Transverse colon (tissue), 4 donors: Measurements from ENCODE around the gene RIC1. TPM values are rescaled to one million over a fixed set of nuclear protein-coding genes. Genes with fewer than 3 reads are reported as not detected.

Experiments used
- DNase-seq: peaks from one replicate; pipeline ENCODE4 v3.0.0-alpha.2; 2019
- H3K27ac ChIP-seq, 4 donors: fragments of 200-600 bp; sonication (generic); 2 replicates each; pipeline ENCODE4 v1.5.1; 2016 to 2018; ENCODE audit warnings: inconsistent platforms in 4 of 4
- H3K27me3 ChIP-seq: fragments of 200-600 bp; sonication (generic); 2 replicates; pipeline ENCODE4 v1.5.1; 2017; ENCODE audit warnings: inconsistent platforms
- H3K36me3 ChIP-seq, 4 donors: fragments of 200-600 bp; sonication (generic); 2 replicates each; pipeline ENCODE4 v1.5.1; 2017 to 2019; ENCODE audit warnings: inconsistent platforms in 4 of 4
- H3K4me1 ChIP-seq, 4 donors: fragments of 200-600 bp; sonication (generic); 2 replicates each; pipeline ENCODE4 v1.5.1; 2017 to 2020; ENCODE audit warnings: inconsistent platforms in 4 of 4
- H3K4me3 ChIP-seq, 4 donors: fragments of 200-600 bp; sonication (generic); 1 replicate in 1 of 4; 2 replicates in 3 of 4; pipeline versions ENCODE4 v1.5.1 to v1.6.1; 2017 to 2019; ENCODE audit warnings: inconsistent platforms in 4 of 4
- H3K9me3 ChIP-seq, 2 donors: fragments of 200-600 bp; sonication (generic); 2 replicates each; pipeline ENCODE4 v1.5.1; 2017 to 2019; ENCODE audit warnings: inconsistent platforms in 2 of 2
- EP300 ChIP-seq: sonication (generic); formaldehyde crosslinking; IDR thresholded peaks from one replicate; pipeline ENCODE4 v1.6.1; 2017; ENCODE audit warnings: antibody characterized with exemption, low read depth
- POLR2A ChIP-seq: fragments of 450-650 bp; IDR thresholded peaks from one replicate; pipeline ENCODE4 v1.6.1; 2016; ENCODE audit warnings: antibody characterized with exemption, mild to moderate bottlenecking, moderate library complexity
- POLR2AphosphoS5 ChIP-seq, 3 donors: sonication (generic); formaldehyde crosslinking; IDR thresholded peaks; one replicate each; pipeline ENCODE4 v1.6.1; 2016; ENCODE audit warnings: antibody characterized with exemption in 3 of 3
- WGBS, 2 donors: methylation state at CpG; one replicate each; pipeline ENCODE4 v1.1.5; 2018; ENCODE audit warnings: low coverage in 1 of 2; 5-methylcytosine and 5-hydroxymethylcytosine counted together
- in situ Hi-C, 4 donors: fragments of 200-750 bp; cut with MboI; loops; one replicate each; pipeline versions ENCODE4 v1.15.0 to v1.15.1; 2017; ENCODE audit warnings: low sequenced_read_pairs in 3 of 4, low pct_ligation_motif_present in 1 of 4, low pct_unique_long_range_greater_than_20kb in 1 of 4
- intact Hi-C: fragments of 100-400 bp; cut with DNase I; formaldehyde crosslinking; loops from one replicate; pipeline ENCODE4 v1.15.1; 2023; ENCODE audit warnings: low total_unique reads
- total RNA-seq, 4 donors: library from RNA; depleted of rRNA; stranded (reverse); fragments of >200 nt; gene quantifications; one replicate each; pipeline ENCODE4 v1.1.0, GENCODE V29; 2016
- TF ChIP-seq, protein P1 (sequence below), 5 experiments: fragments of 200-600 bp in 3 of 5; fragments of 450-650 bp in 2 of 5; sonication (generic) in 3 of 5; IDR thresholded peaks; 1 replicate in 2 of 5; 2 replicates in 3 of 5; pipeline ENCODE4 v1.5.1; 2016 to 2017; ENCODE audit warnings: antibody characterized with exemption in 5 of 5, inconsistent platforms in 3 of 5, mild to moderate bottlenecking in 2 of 5, moderate library complexity in 1 of 5

RIC1 gene
- total RNA-seq, 4 donors from 2014 or later = 22.5 to 93.9 (median 42.8) TPM

DNA sequence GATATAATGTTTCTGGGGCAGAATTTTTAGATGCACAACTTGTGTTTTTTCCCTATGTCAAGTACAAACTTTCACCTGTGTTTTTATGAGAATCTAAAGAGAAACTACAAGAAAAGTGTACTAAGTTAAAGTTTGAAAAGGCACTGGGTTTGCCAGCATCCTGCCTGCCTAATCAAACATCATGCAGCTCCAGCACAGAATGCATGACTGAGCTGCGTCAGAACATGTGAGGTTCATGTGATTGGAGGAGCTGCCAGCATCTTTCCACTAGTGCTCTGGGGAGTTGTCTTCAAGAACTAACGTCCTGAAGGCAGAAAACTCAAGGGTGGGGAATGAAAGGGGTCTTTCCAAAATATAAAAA is 46.1 kb upstream of the RIC1 start:
- no peaks in the 10 kb centered on the region for H3K27me3 ChIP-seq
- no peaks in the 10 kb centered on the region for H3K36me3 ChIP-seq
- intact Hi-C loops = no loop called here
- H3K9me3 ChIP-seq = no peaks in the 10 kb centered on the region
- no peaks in the 10 kb centered on the region for H3K4me1 ChIP-seq
- in situ Hi-C loops = loop anchor here in 3 of 4 donors (25.0 kb wide), 3 partner anchors 271 to 821 kb away; partner anchors contain the start of genes INSL6 (in 1 of the 3) and RLN2 (in 1 of the 3)
- TF ChIP-seq POLR2AphosphoS5 (IDR thresholded peaks at IDR 0.05) (no peak), POLR2A (no peak)
- no peak overlapping the region for H3K27ac ChIP-seq
- no peak overlapping the region for H3K4me3 ChIP-seq
- WGBS, 2 donors = 20 to 23% methylated on average over 1 to 2 of the region's 2 CpGs
- no peak for DNase-seq

DNA sequence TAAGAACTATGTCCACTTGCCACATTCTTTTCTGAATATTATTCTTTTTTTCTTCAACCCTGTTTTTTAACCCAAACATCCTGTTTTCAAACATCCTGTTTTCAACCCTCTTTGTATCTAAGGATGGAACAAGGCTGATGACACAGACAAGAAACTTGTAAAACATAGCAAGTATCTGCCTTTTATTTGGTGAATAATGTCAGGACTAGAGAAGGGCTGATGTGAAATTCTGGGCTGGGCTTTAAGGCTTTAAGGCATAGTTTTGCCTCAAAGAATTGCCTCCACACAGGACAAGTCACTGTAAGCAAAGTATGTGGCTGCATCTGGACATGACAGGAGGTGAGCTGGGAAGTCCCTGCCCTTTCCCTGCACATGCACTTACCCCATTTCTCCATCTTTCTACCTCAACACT is 42.5 kb upstream of the RIC1 start:
- Histone ChIP-seq H3K4me3 (no peak overlapping the region), H3K27me3 (no peaks in the 10 kb centered on the region), H3K36me3 (no peaks in the 10 kb centered on the region), H3K27ac (peak overlapping the region in 1 of 4 donors; percentile 12), H3K9me3 (no peaks in the 10 kb centered on the region), H3K4me1 (peaks cover 0 to 3% (median 0%) of the 10 kb centered on the region in 4 donors)
- in situ Hi-C loops = loop anchor here in 3 of 4 donors (25.0 kb wide), 3 partner anchors 274 to 824 kb away; partner anchors contain the start of genes INSL6 (in 1 of the 3) and RLN2 (in 1 of the 3)
- DNase-seq = no peak
- intact Hi-C loops = no loop called here
- TF ChIP-seq EP300 = no peak
- TF ChIP-seq, protein P1, sequence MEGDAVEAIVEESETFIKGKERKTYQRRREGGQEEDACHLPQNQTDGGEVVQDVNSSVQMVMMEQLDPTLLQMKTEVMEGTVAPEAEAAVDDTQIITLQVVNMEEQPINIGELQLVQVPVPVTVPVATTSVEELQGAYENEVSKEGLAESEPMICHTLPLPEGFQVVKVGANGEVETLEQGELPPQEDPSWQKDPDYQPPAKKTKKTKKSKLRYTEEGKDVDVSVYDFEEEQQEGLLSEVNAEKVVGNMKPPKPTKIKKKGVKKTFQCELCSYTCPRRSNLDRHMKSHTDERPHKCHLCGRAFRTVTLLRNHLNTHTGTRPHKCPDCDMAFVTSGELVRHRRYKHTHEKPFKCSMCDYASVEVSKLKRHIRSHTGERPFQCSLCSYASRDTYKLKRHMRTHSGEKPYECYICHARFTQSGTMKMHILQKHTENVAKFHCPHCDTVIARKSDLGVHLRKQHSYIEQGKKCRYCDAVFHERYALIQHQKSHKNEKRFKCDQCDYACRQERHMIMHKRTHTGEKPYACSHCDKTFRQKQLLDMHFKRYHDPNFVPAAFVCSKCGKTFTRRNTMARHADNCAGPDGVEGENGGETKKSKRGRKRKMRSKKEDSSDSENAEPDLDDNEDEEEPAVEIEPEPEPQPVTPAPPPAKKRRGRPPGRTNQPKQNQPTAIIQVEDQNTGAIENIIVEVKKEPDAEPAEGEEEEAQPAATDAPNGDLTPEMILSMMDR (IDR thresholded peaks at IDR 0.05) = no peak
- no peak for TF ChIP-seq POLR2AphosphoS5 (IDR thresholded peaks at IDR 0.05)
- no peak for TF ChIP-seq POLR2A

DNA sequence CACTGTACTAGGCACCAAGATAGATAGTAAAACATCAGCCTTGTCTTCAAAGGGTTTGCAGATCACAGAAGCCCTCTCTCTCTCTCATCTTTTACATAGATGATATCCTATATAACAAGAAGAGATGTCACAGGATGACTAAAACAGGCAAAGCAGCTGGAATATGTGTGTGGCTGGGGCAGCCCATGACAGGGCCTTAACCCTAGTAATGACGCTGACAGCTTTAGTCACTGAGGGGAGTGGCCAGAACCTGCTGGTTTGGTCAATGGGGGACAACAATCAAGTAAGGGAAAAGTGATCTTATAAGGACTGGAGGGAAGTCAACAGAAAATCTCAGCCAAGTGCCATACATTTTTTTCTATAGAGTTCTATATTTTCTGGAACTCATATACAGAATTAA is 41.9 kb upstream of the RIC1 start:
- no peak overlapping the region for H3K27ac ChIP-seq
- DNase-seq = no peak
- no peaks in the 10 kb centered on the region for H3K27me3 ChIP-seq
- no peak for TF ChIP-seq EP300
- no peak for TF ChIP-seq POLR2AphosphoS5 (IDR thresholded peaks at IDR 0.05)
- TF ChIP-seq, protein P1 (IDR thresholded peaks at IDR 0.05) = no peak
- TF ChIP-seq POLR2A = no peak
- intact Hi-C loops = no loop called here
- H3K4me3 ChIP-seq = no peak overlapping the region
- in situ Hi-C loops = loop anchor here in 3 of 4 donors (25.0 kb wide), 3 partner anchors 275 to 825 kb away; partner anchors contain the start of genes INSL6 (in 1 of the 3) and RLN2 (in 1 of the 3)
- no peaks in the 10 kb centered on the region for H3K9me3 ChIP-seq
- H3K36me3 ChIP-seq = no peaks in the 10 kb centered on the region
- WGBS, 2 donors = 92% methylated on average over 1 of the region's 1 CpG; no CpG with 5 or more reads in 1 of the 2 donors
- peaks cover 0 to 3% (median 0%) of the 10 kb centered on the region in 4 donors for H3K4me1 ChIP-seq

DNA sequence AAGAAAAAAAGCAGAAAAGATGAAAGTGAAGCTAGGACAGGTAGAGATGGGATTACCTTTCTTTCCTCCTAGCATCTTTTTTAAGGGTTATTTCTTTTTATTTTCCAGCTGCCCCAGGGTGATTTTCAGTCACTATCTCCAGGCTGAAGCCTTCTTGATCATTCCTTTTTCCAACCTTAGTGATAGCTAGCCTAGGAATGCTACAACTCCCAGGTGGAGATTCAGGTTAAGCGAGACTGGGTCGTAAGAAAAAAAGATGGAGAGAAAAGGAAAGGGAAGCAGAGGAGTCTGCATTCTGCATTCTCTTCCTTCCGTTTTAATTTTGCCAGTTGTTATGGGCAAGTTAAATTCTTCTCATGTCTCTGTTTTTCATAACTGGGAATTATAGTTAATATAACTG is 36.7 kb upstream of the RIC1 start:
- no peak for TF ChIP-seq EP300
- Histone ChIP-seq H3K27me3 (no peaks in the 10 kb centered on the region), H3K27ac (no peak overlapping the region), H3K9me3 (no peaks in the 10 kb centered on the region), H3K4me1 (peaks cover 0 to 3% (median 0%) of the 10 kb centered on the region in 4 donors), H3K36me3 (no peaks in the 10 kb centered on the region), H3K4me3 (no peak overlapping the region)
- in situ Hi-C loops = loop anchor here (10.0 to 25.0 kb wide), 7 partner anchors 137 to 837 kb away; partner anchors contain the start of genes INSL6 (in 3 of the 4), CD274 (in 1 of the 4) and RLN2 (in 1 of the 4)
- intact Hi-C loops = no loop called here
- DNase-seq = no peak
- WGBS, 2 donors = 83 to 86% methylated on average over 3 of the region's 3 CpGs

DNA sequence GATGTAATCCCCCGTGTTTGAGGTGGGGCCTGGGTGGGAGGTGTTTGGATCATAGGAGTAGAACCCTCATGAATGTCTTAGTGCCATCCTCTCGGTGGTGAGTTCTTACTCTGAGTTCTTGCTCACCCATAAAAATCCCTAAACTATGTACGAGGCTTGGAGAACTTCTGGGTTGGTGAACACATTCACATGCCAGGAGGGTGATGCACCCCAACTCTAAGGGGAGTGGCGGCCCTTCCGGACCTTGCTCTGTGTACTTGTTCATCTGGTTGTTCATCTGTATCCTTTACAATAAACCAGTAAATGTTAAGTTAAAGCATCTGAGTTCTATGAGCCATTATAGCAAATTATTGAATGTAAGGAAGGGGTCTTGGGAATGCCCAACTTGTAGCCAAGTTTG is 36.0 kb upstream of the RIC1 start:
- Histone ChIP-seq H3K27me3 (no peaks in the 10 kb centered on the region), H3K27ac (no peak overlapping the region), H3K4me1 (peaks cover 0 to 3% (median 0%) of the 10 kb centered on the region in 4 donors), H3K9me3 (no peaks in the 10 kb centered on the region), H3K4me3 (no peak overlapping the region), H3K36me3 (no peaks in the 10 kb centered on the region)
- TF ChIP-seq POLR2AphosphoS5 (IDR thresholded peaks at IDR 0.05) (no peak), EP300 (no peak), POLR2A (no peak)
- TF ChIP-seq, protein P1 (IDR thresholded peaks at IDR 0.05) = no peak
- no peak for DNase-seq
- 92% methylated on average over 5 of the region's 5 CpGs; no CpG with 5 or more reads in 1 of the 2 donors for WGBS, 2 donors
- in situ Hi-C loops (loop anchor here (10.0 to 25.0 kb wide), 7 partner anchors 138 to 838 kb away; partner anchors contain the start of genes INSL6 (in 3 of the 4), CD274 (in 1 of the 4) and RLN2 (in 1 of the 4)), intact Hi-C loops (no loop called here)
